ENCODE results near the gene SLC25A26.
"Not testable (repeated sequence)": the region's sequence is repeated elsewhere in the genome, so short reads cannot be mapped to it uniquely, and the experiment has no call there.

The SLC25A26 gene

GRCh38 chr3:66271231-66271630 is 50.4 kb downstream of the SLC25A26 start:
- no peak for DNase-seq

- DNase-seq, result no peak
These were observed 51.2 kb downstream of the SLC25A26 start for GRCh38 chr3:66272016-66272415.

GRCh38 chr3:66274837-66275236 is 54.0 kb downstream of the SLC25A26 start:
- DNase-seq, result not testable (repeated sequence)

- DNase-seq, result peak; percentile 60
These were observed 56.0 kb downstream of the SLC25A26 start for GRCh38 chr3:66276705-66277274.

- no peak for DNase-seq
These were observed 58.4 kb downstream of the SLC25A26 start for GRCh38 chr3:66279168-66279567.

GRCh38 chr3:66280304-66280703 is 59.5 kb downstream of the SLC25A26 start:
- DNase-seq, result no peak

GRCh38 chr3:66291922-66292321 is 71.1 kb downstream of the SLC25A26 start:
- not testable (repeated sequence) for DNase-seq

- DNase-seq, result no peak
These were observed 76.6 kb downstream of the SLC25A26 start for GRCh38 chr3:66297260-66297873.

- no peak for DNase-seq
These were observed 77.1 kb downstream of the SLC25A26 start for GRCh38 chr3:66297900-66298299.

- DNase-seq, result no peak
These were observed 77.8 kb downstream of the SLC25A26 start for GRCh38 chr3:66298591-66298990.

GRCh38 chr3:66299085-66299484 is 78.3 kb downstream of the SLC25A26 start:
- DNase-seq, result not testable (repeated sequence)

GRCh38 chr3:66299891-66300290 is 79.1 kb downstream of the SLC25A26 start:
- no peak for DNase-seq

GRCh38 chr3:66302288-66302687 is 81.5 kb downstream of the SLC25A26 start:
- DNase-seq, result peak; percentile 20

- peak; percentile 50 for DNase-seq
These were observed 82.7 kb downstream of the SLC25A26 start for GRCh38 chr3:66303491-66303901.

GRCh38 chr3:66304293-66304692 is 83.5 kb downstream of the SLC25A26 start:
- DNase-seq, result no peak

GRCh38 chr3:66306086-66306485 is 85.3 kb downstream of the SLC25A26 start:
- not testable (repeated sequence) for DNase-seq

GRCh38 chr3:66306991-66307390 is 86.2 kb downstream of the SLC25A26 start:
- DNase-seq, result not testable (repeated sequence)

GRCh38 chr3:66312039-66312438 is 91.2 kb downstream of the SLC25A26 start:
- no peak for DNase-seq

- no peak for DNase-seq
These were observed 93.7 kb downstream of the SLC25A26 start for GRCh38 chr3:66314455-66314854.

- no peak for DNase-seq
These were observed 97.1 kb downstream of the SLC25A26 start for GRCh38 chr3:66317750-66318376.

GRCh38 chr3:66320390-66320789 is 99.6 kb downstream of the SLC25A26 start:
- DNase-seq, result no peak

- no peak for DNase-seq
These were observed 101.6 kb downstream of the SLC25A26 start for GRCh38 chr3:66322436-66322835.

GRCh38 chr3:66326340-66326739 is 105.5 kb downstream of the SLC25A26 start:
- DNase-seq, result no peak

- no peak for DNase-seq
These were observed 114.9 kb downstream of the SLC25A26 start for GRCh38 chr3:66335671-66336070.
